ENCODE data around the gene VIM. TPM values are rescaled to one million over a fixed set of nuclear protein-coding genes. Genes with fewer than 3 reads are reported as not detected.

Gene VIM
- total RNA-seq, 1 donor = 3,153 TPM

DNA sequence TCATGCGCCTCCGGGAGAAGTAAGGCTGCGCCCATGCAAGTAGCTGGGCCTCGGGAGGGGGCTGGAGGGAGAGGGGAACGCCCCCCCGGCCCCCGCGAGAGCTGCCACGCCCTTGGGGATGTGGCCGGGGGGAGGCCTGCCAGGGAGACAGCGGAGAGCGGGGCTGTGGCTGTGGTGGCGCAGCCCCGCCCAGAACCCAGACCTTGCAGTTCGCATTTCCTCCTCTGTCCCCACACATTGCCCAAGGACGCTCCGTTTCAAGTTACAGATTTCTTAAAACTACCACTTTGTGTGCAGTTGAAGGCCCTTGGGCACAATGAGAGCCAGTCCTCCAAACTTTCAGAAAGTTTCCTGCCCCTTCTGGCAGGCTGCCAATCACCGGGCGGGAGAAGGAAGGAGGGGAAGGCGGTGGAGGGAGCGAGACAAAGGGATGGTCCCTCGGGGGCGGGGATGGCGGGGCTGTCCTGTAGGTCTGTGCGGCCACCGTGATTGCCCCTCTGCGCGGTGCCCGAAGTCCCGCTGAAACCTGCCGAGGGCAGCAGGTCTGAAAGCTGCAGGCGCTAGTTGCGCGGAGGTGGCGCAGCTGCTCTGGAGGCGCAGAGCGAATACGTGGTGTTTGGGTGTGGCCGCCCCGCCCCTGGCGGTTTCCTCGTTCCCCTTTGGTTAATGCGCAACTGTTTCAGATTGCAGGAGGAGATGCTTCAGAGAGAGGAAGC, 2.1 kb downstream of the VIM start:
- peak; percentile 79 to 84 (median 81) for DNase-seq (ENCODE audit: low read depth in 2 of 3, low spot score in 2 of 3)

DNA sequence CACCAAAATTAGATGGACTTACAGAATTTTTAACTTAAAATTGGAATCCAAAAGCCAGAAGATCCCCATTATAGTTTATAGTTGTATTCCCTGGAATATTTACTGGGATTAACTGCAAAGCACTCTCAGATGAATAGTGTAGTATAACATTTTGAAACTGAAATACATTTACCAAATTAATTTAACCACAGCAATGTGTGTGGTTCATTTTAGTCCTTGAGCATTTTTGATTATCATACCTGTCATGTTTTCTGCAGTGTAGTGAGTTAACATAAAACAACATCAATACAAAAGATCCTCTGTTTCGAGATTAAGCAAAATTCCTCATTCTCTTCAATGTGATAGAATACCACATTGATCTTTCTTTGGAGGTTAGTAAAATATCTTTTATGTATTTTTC, 3.7 kb downstream of the VIM start:
- no peak for DNase-seq (ENCODE audit: low read depth in 2 of 3, low spot score in 2 of 3)

DNA sequence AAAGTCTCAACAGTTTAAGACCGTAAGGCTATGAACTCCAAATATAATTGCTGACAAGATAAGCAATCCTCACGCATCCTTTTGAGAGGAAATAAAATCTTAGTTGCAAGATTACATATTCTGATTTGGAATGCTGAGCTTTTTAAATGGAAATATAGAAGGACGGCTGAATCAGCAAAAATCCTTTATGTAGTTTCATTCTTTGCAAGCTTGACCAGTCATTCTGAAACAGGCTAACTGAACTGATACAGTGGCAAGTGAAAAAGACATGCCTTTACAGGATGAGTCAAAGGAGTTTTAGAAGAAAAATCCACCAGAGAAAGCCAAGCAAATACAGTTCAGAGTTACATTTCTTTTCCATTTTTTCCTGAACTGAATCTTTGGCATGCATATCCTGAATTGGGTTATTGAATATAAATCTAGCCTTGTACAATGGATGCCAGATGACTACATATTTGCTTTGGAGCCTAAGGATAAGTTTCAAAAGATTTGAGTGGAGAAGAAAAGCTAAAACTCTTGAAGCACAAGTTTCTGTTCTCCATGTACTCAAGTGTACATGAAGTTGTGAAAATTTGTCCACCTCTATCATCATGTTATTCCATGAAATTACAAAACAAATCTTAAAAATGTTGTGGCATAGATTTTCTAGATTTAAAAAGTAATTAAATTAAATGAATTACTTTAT, 4.4 kb downstream of the VIM start:
- DNase-seq (ENCODE audit: low read depth in 2 of 3, low spot score in 2 of 3) = no peak

DNA sequence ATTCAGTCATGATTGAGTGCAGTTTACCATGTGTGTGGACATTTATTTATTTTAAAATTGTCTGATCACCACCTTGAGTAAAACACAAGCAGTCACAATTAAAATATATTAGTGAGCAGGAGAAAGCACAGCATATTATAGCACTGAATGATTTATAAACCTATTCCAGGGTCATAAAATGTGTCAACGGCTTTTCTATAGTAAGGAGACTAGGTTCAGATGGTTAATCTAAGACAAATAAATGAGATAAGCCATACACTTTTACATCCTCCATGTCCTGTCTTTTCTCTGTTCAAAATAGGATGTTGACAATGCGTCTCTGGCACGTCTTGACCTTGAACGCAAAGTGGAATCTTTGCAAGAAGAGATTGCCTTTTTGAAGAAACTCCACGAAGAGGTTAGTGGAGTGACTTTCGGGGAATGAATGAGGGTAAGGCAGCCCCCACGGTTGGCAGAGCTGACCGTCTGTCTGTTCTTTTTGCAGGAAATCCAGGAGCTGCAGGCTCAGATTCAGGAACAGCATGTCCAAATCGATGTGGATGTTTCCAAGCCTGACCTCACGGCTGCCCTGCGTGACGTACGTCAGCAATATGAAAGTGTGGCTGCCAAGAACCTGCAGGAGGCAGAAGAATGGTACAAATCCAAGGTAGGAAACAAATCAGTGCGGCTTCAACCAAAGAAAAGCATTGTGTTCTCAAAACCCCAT, 5.4 kb downstream of the VIM start:
- DNase-seq (ENCODE audit: low read depth in 2 of 3, low spot score in 2 of 3) = no peak

DNA sequence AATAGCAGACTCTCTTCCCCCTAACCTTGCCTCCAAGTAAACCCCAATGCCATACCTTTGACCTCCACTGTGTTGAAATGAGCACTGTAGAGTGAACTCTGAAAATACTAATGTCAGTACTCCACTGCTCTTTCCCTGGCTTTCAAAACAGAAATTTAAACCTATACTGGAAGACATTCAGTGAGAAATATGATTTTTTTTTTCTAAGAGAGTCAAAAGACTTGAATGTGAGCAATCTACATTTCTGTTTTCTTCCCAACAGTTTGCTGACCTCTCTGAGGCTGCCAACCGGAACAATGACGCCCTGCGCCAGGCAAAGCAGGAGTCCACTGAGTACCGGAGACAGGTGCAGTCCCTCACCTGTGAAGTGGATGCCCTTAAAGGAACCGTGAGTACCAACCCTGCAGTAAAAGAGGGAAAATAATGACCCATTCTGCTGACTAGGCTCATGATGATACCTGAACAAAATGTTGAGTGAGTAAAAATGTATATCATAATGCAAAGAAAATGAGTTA, 6.4 kb downstream of the VIM start:
- DNase-seq (ENCODE audit: low read depth in 2 of 3, low spot score in 2 of 3) = no peak

DNA sequence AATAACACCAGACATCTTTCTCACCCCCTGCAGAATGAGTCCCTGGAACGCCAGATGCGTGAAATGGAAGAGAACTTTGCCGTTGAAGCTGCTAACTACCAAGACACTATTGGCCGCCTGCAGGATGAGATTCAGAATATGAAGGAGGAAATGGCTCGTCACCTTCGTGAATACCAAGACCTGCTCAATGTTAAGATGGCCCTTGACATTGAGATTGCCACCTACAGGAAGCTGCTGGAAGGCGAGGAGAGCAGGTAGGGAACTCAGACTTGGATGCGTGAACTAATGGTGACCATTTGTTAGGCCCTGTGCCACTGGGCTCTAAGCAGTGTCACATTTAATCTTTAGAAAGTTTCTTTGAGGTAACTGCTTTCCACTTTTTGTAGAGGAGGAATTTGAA, 7.1 kb downstream of the VIM start:
- DNase-seq (ENCODE audit: low read depth in 2 of 3, low spot score in 2 of 3) = no peak

DNA sequence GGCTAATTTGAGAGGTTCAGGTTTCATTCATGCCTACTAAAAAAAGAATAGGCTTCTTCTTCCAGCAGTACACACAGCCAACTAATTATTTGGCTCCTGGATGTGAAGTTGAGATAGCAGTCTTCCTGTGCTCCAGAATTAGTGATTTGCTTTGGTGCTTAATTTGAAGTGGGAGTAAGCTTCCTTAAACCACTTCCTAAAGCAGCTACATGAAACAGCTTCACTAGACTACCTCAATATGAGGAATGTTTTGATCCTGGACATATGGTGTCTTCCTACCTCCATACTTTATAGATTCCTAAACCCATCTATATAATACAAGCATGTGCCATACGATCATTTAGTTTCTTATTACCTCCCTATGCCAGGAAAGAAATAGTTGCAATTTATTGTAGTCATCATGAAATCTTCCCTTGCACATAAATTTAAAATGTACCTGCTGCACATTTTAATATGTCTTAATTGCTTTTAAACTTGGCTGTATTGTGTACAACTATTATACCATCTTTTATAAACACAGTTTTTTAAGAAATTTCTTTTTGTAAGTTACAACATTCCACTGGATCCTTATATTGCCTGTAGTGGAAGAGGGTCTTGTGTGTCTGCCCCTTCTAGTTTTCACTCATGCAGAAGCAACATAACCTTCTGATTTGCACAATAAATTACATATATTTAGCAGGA, 8.6 kb downstream of the VIM start:
- no peak for DNase-seq (ENCODE audit: low read depth in 2 of 3, low spot score in 2 of 3)

DNA sequence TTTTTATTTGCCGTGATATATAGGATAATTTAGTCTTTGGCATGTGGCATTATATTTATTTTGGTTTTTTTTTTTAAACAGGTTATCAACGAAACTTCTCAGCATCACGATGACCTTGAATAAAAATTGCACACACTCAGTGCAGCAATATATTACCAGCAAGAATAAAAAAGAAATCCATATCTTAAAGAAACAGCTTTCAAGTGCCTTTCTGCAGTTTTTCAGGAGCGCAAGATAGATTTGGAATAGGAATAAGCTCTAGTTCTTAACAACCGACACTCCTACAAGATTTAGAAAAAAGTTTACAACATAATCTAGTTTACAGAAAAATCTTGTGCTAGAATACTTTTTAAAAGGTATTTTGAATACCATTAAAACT, 9.1 kb downstream of the VIM start:
- DNase-seq (ENCODE audit: low read depth in 2 of 3, low spot score in 2 of 3) = no peak

DNA sequence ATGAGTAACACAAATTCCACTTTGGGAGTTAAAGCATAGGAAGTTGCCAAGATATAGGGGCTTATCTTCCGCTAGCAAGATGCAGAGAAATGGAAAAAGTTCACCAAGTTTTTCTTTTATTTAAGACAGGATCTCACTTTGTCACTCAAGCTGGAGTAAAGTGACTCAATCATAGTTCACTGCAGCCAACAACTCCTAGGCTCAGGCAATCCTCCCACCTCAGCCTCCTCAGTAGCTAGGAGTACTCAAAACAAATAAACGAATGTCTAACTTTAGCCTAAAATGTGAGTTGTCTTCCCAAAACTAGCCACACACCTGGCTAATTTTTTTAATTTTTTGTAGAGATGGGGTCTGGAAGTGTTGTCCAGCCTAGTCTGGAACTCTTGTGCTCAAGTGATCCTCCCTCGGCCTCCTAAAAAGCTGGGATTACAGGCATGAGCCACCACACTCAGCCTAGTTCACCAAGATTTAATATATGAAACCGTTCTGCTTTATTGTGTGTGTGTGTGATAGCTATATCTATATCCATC, 9.9 kb downstream of the VIM start:
- peak in 1 of 3 donors; percentile 59 for DNase-seq (ENCODE audit: low read depth in 2 of 3, low spot score in 2 of 3)

DNA sequence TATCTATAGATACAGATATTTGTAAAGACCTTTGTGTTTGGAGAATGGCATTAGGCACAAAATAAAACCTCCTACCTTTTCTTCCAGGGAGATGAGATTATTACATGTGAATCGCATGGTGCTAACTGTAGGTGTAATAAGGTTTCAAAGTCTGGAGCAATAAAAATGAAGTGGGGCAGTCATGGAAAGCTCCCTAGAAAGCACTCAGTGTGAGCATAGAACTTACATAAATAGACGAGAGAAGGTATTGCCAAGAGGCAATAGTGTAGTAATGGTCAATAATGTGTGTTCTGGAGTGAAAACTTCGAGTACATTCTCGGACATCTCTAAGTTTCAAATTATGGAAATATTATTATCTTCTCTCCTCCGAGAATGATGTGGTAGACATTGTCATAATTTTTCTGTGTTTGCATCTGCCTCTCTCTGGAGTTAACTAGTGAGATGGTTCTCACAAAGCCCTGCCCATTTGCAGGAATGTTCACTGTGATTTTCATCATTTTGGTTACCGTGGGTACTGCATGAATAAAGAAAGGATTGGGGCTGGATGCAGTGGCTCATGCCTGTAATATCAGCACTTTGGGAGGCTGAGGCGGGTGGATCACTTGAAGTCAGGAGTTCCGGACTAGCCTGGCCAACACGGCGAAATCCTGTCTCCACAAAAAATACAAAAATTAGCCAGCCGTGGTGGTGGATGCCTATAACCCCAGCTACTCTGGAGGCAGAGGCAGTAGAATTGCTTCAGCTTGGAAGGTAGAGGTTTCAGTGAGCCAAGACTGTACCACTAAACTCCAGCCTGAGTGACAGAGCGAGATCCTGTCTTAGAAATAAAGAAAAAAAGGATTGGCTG, 10.6 kb downstream of the VIM start:
- peak in 1 of 3 donors; percentile 63 for DNase-seq (ENCODE audit: low read depth in 2 of 3, low spot score in 2 of 3)

DNA sequence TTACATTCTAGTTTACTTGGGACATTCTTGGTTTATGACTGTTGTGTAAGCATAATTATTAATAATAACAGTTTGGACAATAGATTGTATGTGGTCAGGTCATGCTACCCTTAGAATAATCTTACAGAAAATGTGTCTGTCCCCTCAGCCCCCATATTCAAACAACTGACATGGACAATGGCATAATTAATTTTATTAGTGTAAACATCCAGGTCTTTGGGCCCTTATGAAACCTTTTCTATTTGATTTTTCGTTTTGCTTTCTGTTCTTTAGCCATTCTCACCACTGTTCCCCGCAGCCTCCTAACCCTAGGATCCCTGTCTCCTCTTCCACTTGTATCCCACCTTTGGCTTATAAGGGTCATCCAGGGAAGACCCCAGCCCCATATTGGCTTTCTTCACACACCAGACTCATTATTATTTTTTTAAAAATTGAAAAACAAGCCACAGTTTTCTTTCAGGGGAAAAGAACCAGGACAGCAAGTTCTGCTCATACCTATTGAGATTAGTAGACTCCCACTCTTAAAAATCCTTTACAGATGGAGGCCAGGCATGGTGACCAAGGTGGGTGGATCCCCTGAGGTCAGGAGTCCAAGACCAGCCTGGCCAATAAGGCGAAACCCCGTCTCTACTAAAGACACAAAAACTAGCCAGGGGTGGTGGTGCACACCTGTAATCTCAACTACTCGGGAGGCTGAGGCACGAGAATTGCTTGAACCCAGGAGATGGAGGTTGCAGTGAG, 11.5 kb downstream of the VIM start:
- no peak for DNase-seq (ENCODE audit: low read depth in 2 of 3, low spot score in 2 of 3)

DNA sequence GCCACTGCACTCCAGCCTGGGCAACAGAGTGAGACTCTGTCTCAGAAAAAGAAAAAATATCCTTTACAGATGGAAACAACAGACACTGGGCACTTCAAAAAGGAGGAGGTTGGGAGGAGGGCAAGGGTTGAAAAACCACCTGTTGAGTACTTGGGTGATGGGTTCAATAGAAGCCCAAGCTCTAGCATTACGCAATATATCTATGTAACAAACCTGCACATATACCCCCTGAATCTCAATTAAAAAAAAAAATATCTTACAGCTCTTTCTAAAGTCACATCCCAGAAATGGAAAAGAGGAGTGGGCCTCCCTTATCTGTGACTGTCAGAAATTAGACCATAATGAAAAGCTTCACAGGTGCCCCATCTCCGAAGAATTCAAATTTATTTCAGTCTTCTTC, 12.1 kb downstream of the VIM start:
- no peak for DNase-seq (ENCODE audit: low read depth in 2 of 3, low spot score in 2 of 3)

DNA sequence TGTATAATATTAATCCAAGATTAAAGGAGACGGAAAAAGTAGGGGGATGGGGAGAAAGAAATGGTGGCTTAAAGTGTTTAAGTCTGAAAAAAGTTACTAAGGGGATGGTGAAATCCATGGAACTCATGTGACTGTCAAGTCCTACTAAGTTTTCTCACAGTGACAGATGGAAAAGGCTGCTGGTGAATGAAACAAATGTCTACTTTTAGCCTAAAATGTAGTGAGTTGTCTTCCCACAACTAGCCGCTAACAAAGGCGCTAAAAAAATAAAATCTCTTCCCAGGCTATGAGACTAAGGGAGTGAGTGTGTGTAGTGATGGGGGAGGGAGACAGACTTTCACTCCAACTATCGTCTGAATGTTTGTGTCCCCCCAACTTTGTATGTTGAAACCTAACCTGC, 12.6 kb downstream of the VIM start:
- no peak for DNase-seq (ENCODE audit: low read depth in 2 of 3, low spot score in 2 of 3)

DNA sequence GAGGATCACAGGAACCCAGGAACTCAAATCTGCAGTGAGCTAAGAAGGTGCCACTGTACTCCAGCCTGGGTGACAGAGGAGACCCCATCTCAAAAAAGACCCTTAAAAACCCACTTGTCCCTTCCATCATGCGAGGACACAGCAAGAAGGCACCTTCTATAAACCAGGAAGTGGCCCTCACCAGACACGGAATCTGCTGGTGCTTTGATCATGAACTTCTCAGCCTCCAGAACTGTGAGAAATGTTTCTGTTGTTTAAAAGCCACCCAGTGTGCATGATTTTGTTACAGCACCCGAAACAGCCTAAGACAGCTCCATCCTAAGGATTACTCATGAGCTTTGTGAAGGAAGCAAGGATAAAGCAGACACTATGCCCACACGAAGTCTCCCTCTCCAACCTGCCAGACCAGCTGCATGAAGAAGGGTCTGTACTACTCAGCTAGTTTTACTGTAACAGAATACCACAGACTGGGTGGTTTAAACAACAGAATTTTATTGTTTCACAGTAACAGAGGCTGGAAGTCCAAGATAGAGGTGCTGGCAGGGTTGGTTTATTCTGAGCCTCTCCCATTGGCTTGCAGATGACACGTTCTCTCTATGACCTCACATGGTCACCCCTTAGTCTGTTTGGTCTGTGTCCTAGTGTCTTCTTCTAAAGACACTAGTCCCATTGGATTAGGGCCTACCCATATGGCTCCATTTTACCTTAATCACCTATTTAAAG, 13.7 kb downstream of the VIM start:
- DNase-seq (ENCODE audit: low read depth in 2 of 3, low spot score in 2 of 3) = no peak

DNA sequence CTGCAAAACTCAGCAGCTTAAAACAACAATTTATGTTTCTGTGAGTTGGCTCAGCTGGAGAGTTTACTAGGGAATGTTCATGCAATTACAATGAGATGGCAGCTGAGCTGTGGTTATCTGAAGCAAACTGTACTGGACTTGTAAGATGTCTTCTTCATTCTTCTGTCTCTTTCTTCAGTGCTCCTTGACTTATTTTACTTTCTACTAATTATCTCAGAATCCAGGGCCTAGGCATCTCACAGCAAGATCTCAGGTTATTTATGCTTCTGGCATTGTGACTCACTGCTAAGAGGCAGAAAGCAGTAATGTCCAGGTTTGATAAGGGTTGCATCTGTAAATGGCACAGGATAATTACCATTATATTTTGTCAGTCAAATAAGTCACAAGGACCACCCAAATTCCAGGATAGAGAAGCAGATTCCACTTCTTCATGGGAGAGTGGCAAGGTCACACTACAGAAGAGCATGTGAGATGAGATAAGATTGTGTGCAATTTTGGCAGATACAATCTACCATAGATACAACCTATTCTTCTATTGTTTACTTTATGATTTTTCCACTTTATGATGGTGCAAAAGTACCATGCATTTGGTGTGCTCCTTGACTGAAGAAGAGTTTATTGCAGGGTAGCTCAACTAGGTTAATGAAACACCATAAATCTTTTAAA, 16.8 kb downstream of the VIM start:
- DNase-seq (ENCODE audit: low read depth in 2 of 3, low spot score in 2 of 3) = no peak

DNA sequence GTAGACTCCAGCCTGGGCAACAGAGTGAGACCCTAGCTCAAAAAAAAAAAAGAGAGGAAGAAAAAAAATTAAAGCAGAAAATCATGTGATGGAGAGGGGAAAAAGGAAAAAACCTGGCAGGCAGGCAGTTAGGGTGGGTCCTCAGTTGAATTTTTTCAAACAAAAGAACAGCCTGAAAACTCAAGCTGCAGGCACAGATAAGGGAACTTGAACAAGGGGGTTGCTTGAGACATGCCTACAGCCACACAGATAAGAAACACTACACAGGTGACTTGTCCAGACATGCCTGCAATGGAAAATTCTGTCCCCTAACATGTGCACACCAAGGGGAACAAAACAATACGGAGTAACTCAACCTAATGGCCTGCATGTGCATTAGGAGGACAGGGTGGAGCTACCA, 19.2 kb downstream of the VIM start:
- DNase-seq (ENCODE audit: low read depth in 2 of 3, low spot score in 2 of 3) = no peak

DNA sequence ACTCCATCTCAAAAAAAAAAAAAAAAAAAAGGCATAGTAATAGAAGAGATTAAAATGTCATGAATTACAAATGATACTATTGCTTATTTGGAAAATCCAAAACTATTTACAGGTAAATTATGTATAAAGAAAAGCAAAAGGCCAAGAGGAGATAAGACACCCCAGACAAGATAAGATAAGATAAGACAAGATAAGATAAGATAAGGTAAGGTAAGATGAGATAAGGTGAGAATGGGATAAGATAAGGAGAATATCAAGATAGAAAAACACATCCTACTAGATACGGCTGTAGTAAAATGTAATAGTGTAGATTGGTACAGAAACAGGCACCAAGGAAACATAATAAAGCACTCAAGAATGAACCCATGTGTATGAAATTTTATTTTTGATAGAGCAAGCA, 20.9 kb downstream of the VIM start:
- no peak for DNase-seq (ENCODE audit: low read depth in 2 of 3, low spot score in 2 of 3)

DNA sequence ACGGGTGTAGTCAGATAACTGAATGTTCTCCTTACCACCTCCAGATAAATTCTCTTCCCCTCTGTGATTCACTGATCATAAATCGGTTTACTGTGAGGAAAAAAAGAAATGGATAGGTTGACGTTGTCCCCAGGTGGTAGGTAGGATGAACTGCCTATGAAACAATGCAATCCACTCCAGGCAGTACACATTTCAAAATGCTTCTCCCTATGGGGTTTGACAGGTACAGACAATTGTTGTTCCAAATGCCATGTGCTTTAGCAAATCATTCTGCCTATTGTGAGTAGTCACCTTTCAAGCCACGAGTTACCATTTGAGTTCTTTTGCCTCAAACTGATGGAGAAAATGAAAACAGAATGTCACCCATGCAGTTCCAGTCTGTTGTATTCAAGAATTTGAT, 21.8 kb downstream of the VIM start:
- no peak for DNase-seq (ENCODE audit: low read depth in 2 of 3, low spot score in 2 of 3)

Measured in hematopoietic multipotent progenitor cell (in vitro differentiated cells).